Neural crest cell (in vitro differentiated cells): ENCODE results near the gene HS6ST2. TPM values are rescaled to one million over a fixed set of nuclear protein-coding genes. Genes with fewer than 3 reads are reported as not detected.
"Not testable (repeated sequence)": the region's sequence is repeated elsewhere in the genome, so short reads cannot be mapped to it uniquely, and the experiment has no call there.

ENCODE experiments used
- DNase-seq: peaks from one replicate; pipeline ENCODE4 v3.0.0; 2021; ENCODE audit warnings: low read depth, mixed read lengths, low spot score
- H3K27ac Mint-ChIP-seq: one replicate; pipeline ENCODE4 v1.8.0; 2021; ENCODE audit warnings: mild to moderate bottlenecking, mixed read lengths; ENCODE audit not compliant: unreplicated experiment
- H3K27me3 Mint-ChIP-seq: 2 replicates; pipeline ENCODE4 v1.8.0; 2021; ENCODE audit warnings: low read depth, mild to moderate bottlenecking, mixed read lengths
- H3K36me3 Mint-ChIP-seq: 2 replicates; pipeline ENCODE4 v1.8.0; 2021; ENCODE audit warnings: low read depth, mild to moderate bottlenecking, mixed read lengths
- H3K4me1 Mint-ChIP-seq: 2 replicates; pipeline ENCODE4 v1.8.0; 2021; ENCODE audit warnings: mixed read lengths
- H3K4me3 Mint-ChIP-seq: one replicate; pipeline ENCODE4 v1.8.0; 2021; ENCODE audit warnings: mild to moderate bottlenecking, mixed read lengths
- H3K9me3 Mint-ChIP-seq: 2 replicates; pipeline ENCODE4 v1.8.0; 2021; ENCODE audit warnings: mixed read lengths
- CTCF ChIP-seq: fragments of 200-600 bp; sonication (generic); conservative IDR thresholded peaks from 2 replicates; pipeline ENCODE4 v1.5.0; 2021; ENCODE audit warnings: antibody characterized with exemption, mild to moderate bottlenecking
- total RNA-seq: library from RNA; stranded (reverse); gene quantifications from 2 replicates; pipeline ENCODE4 v1.2.1, GENCODE V29; 2021

HS6ST2 gene
- total RNA-seq, 1 donor from 2014 or later = 13.9 TPM

- no peak for DNase-seq
- Mint-ChIP-seq H3K9me3 (no peaks in the 10 kb centered on the region), H3K27me3 (peaks cover 58% of the 10 kb centered on the region), H3K36me3 (no peaks in the 10 kb centered on the region), H3K4me3 (peak overlapping the region; percentile 88), H3K4me1 (peaks cover 28% of the 10 kb centered on the region), H3K27ac (no peak overlapping the region)
- TF ChIP-seq CTCF = no peak
These were observed 2.7 kb downstream of the HS6ST2 start for GRCh38 chrX:132955690-132956089.

GRCh38 chrX:132954323-132954722 is 4.1 kb downstream of the HS6ST2 start:
- H3K27me3 Mint-ChIP-seq = peaks cover 45% of the 10 kb centered on the region
- TF ChIP-seq CTCF = no peak
- no peak overlapping the region for H3K4me3 Mint-ChIP-seq
- peaks cover 24% of the 10 kb centered on the region for H3K4me1 Mint-ChIP-seq
- no peak for DNase-seq
- no peaks in the 10 kb centered on the region for H3K9me3 Mint-ChIP-seq
- no peak overlapping the region for H3K27ac Mint-ChIP-seq
- H3K36me3 Mint-ChIP-seq = no peaks in the 10 kb centered on the region

- H3K27ac Mint-ChIP-seq = no peak overlapping the region
- H3K27me3 Mint-ChIP-seq = peaks cover 35% of the 10 kb centered on the region
- H3K4me3 Mint-ChIP-seq = no peak overlapping the region
These were observed 5.1 kb downstream of the HS6ST2 start for GRCh38 chrX:132953354-132953753.

GRCh38 chrX:132948648-132949260 is 9.7 kb downstream of the HS6ST2 start:
- peaks cover 6% of the 10 kb centered on the region for H3K4me1 Mint-ChIP-seq
- peaks cover 6% of the 10 kb centered on the region for H3K36me3 Mint-ChIP-seq
- no peaks in the 10 kb centered on the region for H3K27me3 Mint-ChIP-seq
- H3K9me3 Mint-ChIP-seq = no peaks in the 10 kb centered on the region
- H3K4me3 Mint-ChIP-seq = no peak overlapping the region
- H3K27ac Mint-ChIP-seq = no peak overlapping the region
- DNase-seq = peak; percentile 24
- TF ChIP-seq CTCF = peak; percentile 65

More at GRCh38 chrX:132953354-132953753, 5.1 kb downstream of the HS6ST2 start:
- Mint-ChIP-seq H3K9me3 (no peaks in the 10 kb centered on the region), H3K36me3 (no peaks in the 10 kb centered on the region), H3K4me1 (peaks cover 16% of the 10 kb centered on the region)
- no peak for TF ChIP-seq CTCF
- no peak for DNase-seq

- H3K9me3 Mint-ChIP-seq, H3K36me3 Mint-ChIP-seq, H3K27me3 Mint-ChIP-seq, H3K27ac Mint-ChIP-seq, DNase-seq, H3K4me3 Mint-ChIP-seq: not testable (repeated sequence)
- H3K4me1 Mint-ChIP-seq = peaks cover 17% of the 10 kb centered on the region
These were observed 13.3 kb downstream of the HS6ST2 start for GRCh38 chrX:132945055-132945599.

- H3K4me1 Mint-ChIP-seq = peaks cover 23% of the 10 kb centered on the region
- H3K27me3 Mint-ChIP-seq = no peaks in the 10 kb centered on the region
- H3K4me3 Mint-ChIP-seq = no peak overlapping the region
- DNase-seq = no peak
- no peaks in the 10 kb centered on the region for H3K9me3 Mint-ChIP-seq
- H3K36me3 Mint-ChIP-seq = peaks cover 3% of the 10 kb centered on the region
- peak; percentile 60 for TF ChIP-seq CTCF
- no peak overlapping the region for H3K27ac Mint-ChIP-seq
These were observed 17.6 kb downstream of the HS6ST2 start for GRCh38 chrX:132940727-132941327.
